Islet of Langerhans (tissue), 1 donor: ENCODE data around the gene ZMYND15.

Experiments
- FAIRE-seq: peaks from one replicate; lab custom pipeline; 2011; peaks lifted over from hg19 to GRCh38; lab: Jason Lieb, UNC

ZMYND15 gene

DNA sequence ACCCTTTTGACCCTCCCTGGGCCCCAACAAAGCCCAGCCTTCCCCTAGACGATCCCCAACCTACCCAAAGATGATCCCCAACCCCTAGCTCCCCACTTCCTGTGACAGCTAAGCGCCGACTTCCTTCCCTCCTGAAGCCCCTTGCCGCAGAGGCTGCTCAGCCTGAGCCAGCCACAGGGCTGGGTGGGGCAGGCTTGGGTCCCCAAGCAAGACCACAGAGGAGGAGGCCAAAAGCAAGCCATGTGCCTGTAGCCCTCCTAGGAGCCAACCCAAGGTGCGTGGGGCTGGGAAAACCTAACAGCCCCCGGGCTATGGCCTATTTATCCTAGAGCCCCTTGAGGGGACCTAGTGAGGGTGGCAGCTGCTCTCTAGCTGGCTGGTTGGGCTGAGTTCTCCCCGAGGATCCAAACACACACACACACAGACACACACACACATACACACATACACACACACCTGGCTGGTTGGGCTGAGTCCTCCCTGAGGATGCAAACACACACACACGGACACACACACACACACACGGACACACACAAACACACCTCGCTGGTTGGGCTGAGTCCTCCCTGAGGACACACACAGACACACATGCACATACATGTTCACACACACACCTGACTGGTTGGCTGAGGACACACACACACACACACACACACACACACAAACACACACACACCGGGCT is 24.4 kb upstream of the ZMYND15 start:
- no peak for FAIRE-seq

DNA sequence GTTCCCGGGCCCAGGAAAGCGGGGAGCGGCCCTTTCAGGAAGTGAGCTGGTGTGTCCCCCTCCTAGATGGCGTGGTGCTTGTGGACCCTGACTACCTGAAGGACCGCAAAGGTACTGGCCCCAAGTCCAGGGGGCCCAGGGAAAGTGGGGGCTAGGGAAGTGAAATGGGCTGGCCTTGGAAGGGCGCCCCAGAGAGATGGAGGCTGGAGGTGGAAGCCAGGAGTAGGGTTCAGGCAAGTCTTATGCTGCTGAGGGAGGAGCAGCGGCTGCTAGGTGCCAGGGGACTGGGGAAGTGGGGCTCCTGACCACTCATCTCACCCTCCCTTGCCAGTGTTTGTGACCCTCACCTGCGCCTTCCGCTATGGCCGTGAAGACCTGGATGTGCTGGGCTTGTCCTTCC is 23.6 kb upstream of the ZMYND15 start:
- FAIRE-seq: no peak

DNA sequence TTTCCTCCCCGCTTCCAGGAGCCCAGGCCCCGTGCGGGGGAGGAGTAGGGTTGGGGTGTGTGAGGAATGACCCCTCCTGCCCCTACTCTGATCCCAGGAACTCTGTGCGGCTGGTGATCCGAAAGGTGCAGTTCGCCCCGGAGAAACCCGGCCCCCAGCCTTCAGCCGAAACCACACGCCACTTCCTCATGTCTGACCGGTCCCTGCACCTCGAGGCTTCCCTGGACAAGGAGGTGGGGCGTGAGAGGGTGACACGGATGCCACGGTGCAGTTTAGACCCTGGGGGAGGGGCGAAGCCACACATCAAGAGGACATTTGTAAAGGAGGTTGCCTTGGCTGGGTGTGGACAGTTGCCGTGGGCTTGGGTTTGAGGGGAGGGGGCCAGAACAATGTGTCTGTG is 21.8 kb upstream of the ZMYND15 start:
- FAIRE-seq: no peak

DNA sequence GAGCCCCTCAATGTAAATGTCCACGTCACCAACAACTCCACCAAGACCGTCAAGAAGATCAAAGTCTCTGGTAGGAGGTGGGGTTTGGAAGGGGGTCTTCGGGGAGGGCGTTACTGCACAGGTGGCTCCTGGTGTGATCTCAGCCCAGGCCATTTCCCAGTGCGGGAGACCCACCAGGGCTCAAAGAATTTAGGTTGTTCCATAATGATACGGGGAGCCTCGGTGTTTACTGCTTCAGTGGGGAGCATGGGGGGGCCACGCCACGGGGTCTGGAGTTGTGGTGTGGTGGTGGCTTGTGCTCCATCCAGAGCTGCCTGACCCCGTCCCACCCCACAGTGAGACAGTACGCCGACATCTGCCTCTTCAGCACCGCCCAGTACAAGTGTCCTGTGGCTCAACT is 21.4 kb upstream of the ZMYND15 start:
- no peak for FAIRE-seq

DNA sequence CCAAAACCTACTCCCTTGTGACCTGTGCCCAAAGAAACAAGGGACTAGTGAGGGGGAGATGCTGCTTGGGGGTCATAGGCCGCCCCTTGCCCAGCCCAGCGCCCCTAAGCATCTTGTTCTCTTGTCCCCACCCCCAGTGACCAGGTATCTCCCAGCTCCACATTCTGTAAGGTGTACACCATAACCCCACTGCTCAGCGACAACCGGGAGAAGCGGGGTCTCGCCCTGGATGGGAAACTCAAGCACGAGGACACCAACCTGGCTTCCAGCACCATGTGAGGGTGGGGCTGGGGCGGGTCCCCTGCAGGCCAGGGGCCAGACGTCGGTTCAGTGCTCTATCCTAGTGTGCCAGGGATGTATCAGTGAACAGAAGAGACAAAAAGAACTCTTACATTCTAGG is 20.5 kb upstream of the ZMYND15 start:
- no peak for FAIRE-seq

DNA sequence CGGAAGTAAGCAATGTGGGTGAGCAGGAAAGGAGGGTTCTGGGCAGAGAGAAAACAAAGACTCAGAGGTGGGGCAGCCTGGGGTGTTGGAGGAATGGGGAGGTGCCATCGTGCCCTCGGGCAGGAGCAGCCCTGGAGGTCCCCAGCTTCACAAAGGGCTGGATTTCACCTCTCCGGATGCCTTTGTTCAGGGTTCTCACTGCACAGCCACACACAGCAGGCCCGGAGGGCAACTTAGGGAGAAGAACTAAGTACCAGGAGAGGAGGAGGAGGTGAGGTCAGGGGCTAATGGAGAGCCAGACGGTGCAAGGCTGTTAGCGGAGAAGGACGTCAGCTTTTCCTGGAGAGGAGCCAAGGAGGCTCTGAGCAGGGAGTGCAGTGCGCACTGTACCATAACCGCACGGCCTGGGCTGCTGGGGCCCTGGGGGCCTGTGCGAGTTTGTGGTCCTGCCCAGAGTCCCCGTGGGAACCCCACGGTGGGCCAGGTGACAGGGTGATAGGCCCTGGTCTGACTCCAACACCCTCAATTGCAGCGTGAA is 19.9 kb upstream of the ZMYND15 start:
- FAIRE-seq: no peak

DNA sequence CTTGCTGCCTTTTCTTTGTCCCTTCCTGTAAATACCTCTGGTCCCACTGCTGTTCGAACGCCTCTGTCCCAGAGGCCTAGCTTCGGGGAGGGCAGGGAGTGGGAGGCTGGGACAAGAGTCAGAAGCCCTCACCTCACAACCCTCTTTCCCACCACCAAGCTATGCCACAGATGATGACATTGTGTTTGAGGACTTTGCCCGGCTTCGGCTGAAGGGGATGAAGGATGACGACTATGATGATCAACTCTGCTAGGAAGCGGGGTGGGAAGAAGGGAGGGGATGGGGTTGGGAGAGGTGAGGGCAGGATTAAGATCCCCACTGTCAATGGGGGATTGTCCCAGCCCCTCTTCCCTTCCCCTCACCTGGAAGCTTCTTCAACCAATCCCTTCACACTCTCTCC is 18.8 kb upstream of the ZMYND15 start:
- FAIRE-seq: no peak

DNA sequence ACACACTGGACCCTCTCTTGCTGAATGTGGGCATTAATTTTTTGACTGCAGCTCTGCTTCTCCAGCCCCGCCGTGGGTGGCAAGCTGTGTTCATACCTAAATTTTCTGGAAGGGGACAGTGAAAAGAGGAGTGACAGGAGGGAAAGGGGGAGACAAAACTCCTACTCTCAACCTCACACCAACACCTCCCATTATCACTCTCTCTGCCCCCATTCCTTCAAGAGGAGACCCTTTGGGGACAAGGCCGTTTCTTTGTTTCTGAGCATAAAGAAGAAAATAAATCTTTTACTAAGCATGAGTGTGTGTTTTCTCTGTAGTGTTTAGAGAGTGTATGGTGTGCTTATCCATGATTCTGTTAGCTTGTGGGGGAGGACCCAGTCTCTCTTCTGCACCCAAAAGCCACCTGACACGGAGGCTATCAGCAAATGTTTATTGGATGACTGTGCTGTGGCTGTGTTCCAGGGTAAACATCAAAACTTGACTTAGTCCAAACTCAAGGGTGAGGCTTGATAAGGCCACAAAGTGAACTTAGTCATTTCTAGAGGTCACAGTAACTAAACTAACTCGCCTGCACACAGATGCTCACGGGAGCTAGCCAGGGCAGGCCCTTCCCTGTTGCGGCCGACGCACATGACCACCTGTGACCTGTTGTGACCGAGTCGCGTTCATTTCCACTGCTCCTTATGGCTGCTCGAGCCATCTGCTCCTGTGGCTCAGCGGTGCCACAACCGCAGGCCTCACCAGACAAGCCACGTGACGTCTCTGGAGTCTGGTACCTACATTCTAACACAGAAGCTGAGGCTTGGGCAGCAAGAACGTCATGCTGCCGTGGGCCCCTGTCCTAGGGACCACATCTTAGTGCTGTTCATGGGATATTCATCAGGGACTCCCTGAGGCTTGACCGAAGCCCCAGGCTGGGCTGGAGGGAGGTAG is 18.2 kb upstream of the ZMYND15 start:
- peak; percentile 87 for FAIRE-seq

DNA sequence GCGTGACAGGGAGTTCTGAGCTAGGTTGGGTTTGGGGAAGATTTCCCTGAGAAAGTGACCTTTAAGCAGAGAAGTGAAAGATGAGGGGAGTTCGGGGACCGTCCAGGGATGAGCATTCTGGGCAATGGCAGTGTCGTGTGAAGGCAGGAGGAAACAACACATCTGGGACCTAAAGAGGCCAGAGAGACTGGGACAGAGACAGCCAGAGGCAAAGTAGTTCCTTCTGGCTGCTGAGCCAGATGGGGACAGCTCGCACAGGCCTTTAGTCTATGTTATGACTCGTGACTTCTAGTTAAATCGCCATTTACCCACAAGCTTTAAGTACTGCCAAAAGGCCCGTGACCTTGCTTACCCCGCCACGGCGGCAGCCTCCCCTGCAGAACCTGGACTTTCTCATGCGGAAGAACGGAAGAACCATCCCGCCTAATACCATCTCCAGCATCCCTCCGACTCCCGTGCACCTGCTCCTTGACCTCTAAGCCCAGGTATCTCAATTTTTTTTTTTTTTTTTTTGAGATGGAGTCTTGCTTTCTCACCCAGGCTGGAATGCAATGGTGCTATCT is 16.9 kb upstream of the ZMYND15 start:
- FAIRE-seq: no peak

DNA sequence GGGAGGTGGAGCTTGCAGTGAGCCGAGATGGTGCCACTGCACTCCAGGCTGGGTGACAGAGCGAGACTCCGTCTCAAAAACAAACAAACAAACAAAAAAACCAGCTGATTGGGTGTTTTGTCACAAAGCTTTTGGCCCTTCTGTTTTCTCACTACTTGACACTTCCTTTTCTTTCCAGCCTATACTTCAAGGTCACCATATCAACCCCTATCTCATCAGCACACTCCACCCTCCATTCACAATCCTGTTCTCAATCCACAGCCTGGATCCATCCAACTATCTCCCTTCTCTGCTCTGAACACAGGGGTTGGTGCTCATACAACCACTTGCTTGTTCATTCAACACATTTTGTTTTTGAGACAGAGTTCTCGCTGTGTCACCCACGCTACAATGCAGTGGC is 15.0 kb upstream of the ZMYND15 start:
- no peak for FAIRE-seq

DNA sequence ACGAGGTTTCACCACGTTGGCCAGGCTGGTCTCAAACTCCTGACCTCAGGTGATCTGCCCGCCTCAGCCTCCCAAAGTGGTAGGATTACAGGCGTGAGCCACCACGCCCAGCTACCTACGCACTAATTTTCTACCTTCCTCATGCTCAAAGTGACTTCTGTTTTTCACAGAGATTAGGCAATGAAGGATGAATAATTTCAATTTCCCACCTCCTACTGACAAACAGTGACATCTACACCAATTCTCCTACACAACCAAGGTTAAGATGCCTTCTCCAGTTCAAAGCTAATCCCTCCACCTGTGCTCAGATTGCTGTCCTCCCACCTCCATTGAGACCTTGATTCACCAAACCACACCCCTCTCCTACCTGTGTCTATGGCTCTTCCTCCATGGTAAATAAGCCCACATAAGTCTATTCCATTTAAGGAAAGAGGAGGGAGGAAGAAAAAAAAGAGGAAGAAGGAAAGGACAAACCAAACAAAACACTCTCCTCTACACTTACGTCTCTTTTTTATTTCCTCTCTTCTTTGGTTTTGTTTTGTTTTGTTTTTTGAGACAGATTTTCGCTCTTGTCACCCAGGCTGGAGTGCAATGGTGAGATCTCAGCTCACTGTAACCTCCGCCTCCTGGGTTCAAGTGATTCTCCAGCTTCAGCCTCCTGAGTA is 13.9 kb upstream of the ZMYND15 start:
- FAIRE-seq: no peak

DNA sequence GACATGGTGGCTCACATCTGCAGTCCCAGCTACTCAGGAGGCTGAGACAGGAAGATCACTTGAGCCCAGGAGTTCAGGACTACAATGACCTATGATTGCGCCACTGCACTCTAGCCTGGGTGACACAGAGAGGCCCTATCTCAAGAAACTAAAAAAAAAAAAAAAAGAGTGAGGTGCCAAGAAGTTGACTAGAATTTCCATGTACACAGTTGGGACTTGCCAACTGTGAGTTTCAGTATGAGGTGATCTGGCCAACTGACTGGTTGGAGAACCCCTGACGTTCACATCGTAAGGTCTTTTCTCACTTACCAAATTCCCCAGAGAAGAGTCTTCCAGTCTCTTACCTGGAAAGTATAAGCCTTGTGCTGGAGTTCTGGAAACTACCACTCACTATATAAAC is 11.5 kb upstream of the ZMYND15 start:
- FAIRE-seq: no peak

DNA sequence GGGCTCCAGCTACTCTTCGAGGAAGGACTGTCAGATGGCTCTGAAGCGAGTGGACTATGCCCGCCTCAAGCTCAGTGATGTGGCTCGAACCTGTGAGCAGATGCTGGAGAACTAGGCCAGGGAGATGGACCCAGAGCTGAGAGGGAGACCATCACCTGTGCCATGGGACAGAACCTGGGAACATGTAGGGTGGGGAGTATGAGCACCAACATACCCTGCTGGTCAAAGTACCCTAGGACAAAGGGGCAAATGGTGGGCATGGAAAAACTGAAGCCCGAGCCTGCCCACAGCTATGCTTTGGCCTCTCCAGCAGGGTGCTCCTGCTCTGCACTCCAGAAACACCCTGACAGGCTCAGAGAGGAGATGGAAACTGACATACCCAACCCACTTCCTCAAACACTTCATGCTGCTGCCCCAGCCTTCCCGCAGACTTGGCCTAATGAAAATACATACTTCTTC is 6.5 kb upstream of the ZMYND15 start:
- no peak for FAIRE-seq

DNA sequence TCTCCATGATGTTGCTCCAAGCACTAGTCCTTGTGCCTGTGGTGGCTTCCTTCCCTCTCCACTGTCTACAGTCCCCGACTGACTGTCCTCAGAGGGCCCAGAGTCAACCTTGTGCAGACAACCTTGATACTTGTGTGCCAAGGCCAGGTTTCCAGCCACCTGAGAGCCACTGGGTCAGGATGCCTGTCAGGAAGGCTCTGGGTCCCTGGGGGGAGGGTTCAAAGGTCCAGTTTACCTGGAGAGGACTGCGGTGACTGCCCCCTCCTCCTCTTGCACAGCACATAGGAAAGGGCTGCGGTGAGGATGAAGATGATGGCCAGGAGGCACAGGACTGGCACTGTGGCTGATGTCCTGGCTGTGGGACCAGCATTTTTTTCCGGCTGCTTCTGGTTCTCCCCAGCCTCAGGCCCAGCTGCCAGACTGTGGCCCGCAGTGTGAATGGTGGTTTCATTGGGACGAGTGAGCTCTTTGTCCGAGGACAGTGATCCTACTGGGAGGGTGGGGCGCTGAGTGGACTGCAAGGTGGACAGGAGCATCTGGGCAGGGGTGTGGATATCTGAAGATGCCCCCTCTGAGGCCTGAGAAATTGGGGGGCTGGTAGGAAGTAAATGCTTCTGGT is 4.7 kb upstream of the ZMYND15 start:
- FAIRE-seq: no peak

DNA sequence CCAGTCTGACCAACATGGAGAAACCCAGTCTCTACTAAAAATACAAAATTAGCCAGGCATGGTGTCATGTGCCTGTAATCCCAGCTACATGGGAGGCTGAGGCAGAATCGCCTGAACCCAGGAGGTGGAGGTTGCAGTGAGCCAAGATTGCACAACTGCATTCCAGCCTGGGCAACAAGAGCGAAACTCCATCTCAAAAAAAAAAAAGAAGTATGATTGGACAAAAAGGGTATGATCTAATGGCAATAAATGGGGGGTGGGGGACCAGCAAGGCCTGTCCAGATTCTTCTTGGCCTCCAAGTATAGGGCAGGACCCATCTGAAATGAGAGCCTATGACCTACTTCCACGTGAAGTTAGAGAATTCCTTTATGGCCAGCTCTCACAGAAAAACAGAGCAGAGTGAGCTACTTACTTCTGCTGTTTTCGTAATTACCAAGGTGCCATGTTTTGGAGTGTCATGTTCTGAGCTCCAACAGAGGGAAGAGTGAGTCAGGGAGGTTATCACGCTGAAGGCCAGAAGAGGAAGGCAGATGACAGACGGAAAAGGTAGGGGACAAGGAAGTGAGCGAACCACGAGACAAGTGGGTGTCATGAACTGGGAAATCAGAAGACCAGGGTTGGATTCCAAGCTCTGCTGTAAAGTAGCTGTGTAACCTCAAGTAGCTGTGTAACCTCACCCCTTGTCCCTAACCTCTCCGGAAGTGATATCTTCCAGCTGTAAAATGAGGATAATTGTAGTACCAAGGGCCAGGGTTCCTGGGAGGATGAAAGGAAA is 3.6 kb upstream of the ZMYND15 start:
- no peak for FAIRE-seq

DNA sequence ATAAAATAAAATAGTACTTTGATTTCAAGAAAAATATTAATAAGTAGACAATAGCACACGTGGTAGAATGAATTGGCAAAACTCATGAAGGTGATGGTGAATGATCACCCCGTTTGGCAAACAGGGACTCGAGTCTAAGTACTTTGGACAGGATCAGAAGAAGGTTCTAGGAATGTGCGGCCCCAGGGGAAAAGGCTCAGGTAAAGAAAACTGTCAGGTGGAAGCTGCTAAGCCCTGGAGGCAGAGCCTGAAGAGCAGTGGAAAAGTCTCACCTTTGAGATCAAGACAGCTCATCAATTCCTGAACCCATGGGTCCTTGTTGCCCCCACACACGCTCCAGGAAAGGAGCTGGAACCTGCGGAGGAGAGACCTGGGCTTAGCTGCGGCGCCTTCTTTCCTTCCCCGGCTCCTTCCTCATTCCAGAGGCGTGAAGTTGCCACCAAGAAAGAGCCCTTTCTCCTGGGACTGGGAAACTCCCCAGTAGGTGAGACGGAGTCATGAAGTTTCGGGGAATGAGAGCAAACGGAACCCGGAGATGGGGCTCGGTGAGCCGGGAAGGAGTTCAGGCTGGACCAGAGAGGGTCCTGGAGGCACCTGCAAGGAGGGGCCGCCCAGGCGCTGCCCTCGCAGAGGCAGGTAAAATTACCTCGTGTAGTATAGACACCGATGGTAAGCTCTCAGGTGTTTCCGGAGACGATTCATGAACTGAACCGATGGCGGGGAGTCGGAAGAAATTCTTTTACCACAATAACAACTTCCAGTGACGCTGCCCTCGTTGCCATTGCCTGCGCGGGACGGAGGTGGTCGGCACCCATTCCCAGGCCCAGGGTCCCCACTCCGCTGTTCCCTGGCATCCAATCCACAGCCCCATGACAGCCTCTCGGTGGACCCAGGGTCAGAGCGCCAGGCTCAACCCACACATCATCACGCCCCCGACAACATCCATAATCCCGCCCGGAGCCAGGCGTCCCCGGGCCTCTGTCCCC is 1.2 kb upstream of the ZMYND15 start:
- no peak for FAIRE-seq

DNA sequence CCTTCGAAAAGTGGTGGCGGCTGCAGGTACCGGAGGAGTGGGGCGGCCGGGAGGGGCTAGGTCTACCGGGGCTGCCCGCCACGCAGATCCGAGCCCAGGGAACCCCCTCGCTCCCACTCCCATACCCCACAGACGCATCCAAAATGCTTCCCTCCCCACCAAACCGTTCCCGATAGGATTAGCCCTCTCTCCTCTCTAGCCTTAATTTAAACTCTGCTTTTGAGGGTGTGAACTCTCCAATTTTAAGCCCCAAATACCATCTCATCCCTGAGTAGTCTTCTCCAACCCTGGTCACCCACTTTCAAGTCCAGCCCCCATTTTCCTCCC is 355 bp downstream of the ZMYND15 start:
- no peak for FAIRE-seq

DNA sequence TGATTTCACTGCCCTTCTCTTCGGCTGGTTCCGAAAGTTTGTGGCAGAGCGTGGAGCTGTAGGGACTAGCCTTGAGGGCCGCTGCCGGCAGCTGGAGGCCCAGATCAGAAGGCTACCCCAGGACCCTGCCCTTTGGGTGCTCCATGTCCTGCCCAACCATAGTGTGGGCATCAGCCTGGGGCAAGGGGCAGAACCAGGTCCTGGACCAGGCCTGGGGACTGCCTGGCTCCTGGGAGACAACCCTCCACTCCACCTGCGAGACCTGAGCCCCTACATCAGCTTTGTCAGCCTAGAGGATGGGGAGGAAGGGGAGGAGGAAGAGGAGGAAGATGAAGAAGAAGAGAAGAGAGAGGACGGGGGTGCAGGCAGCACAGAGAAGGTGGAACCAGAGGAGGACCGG is 951 bp downstream of the ZMYND15 start:
- FAIRE-seq: no peak

DNA sequence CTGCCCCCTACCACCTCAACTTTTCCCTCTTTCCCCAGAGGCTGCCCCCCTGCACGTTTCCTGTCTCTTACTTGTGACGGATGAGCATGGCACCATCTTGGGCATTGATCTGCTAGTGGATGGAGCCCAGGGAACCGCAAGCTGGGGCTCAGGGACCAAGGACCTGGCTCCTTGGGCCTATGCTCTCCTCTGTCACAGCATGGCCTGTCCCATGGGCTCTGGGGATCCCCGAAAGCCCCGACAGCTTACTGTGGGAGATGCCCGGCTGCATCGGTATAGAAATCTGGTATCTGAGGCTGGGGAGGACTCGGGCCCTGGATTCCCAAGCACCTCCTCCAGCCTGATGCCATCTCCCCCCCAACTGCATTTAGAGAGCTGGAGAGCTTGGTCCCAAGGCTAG is 1.9 kb downstream of the ZMYND15 start:
- FAIRE-seq: no peak

DNA sequence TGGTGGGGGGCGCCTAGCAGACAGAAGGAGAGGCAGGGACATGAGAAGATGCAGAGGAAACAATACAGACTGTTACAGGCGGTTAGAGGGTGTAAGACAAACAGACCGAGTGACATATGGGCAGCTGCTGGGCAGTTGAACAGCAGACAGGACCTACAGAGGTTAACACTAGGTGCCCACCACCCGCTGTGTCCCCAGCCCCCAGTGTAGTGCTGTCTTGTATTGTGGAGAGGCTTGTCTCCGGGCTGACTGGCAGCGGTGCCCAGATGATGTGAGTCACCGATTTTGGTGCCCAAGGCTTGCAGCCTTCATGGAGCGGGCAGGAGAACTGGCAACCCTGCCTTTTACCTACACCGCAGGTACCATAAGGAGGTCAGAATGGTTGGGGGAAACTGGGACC is 2.5 kb downstream of the ZMYND15 start:
- FAIRE-seq: no peak
